Tibial nerve (tissue), 4 donors: ENCODE data around the gene PDHA2. TPM values are rescaled to one million over a fixed set of nuclear protein-coding genes. Genes with fewer than 3 reads are reported as not detected.

Experiments used
- DNase-seq, 2 donors: peaks; one replicate each; pipeline ENCODE4 v3.0.0-alpha.2; 2019; ENCODE audit warnings: low spot score in 2 of 2
- H3K27ac ChIP-seq, 4 donors: fragments of 200-600 bp; sonication (generic) in 3 of 4; one replicate each; pipeline ENCODE4 v1.5.1; 2017 to 2019; ENCODE audit warnings: mild to moderate bottlenecking in 1 of 4
- H3K27me3 ChIP-seq, 2 donors: fragments of 200-600 bp; sonication (generic) in 1 of 2; one replicate each; pipeline versions ENCODE4 v1.5.1 to v1.6.0; 2017 to 2019
- H3K36me3 ChIP-seq, 3 donors: fragments of 200-600 bp; sonication (generic); one replicate each; pipeline ENCODE4 v1.5.1; 2018 to 2019
- H3K4me1 ChIP-seq, 4 donors: fragments of 200-600 bp; sonication (generic) in 3 of 4; one replicate each; pipeline ENCODE4 v1.5.1; 2017 to 2019
- H3K4me3 ChIP-seq, 4 donors: fragments of 200-600 bp; sonication (generic) in 3 of 4; one replicate each; pipeline ENCODE4 v1.5.1; 2017 to 2019; ENCODE audit warnings: mild to moderate bottlenecking in 1 of 4, moderate library complexity in 1 of 4
- H3K9me3 ChIP-seq, 4 donors: fragments of 200-600 bp; sonication (generic) in 3 of 4; one replicate each; pipeline ENCODE4 v1.5.1; 2017 to 2019
- EP300 ChIP-seq, 2 donors: sonication (generic); formaldehyde crosslinking; IDR thresholded peaks; one replicate each; pipeline ENCODE4 v1.6.1; 2017; ENCODE audit warnings: antibody characterized with exemption in 2 of 2, mild to moderate bottlenecking in 1 of 2
- POLR2A ChIP-seq, 2 donors: fragments of 450-650 bp; IDR thresholded peaks; one replicate each; pipeline ENCODE4 v1.6.1; 2017; ENCODE audit warnings: antibody characterized with exemption in 2 of 2, mild to moderate bottlenecking in 2 of 2, moderate library complexity in 2 of 2
- WGBS, 2 donors: methylation state at CpG; one replicate each; pipeline ENCODE4 v1.1.5; 2018; 5-methylcytosine and 5-hydroxymethylcytosine counted together
- total RNA-seq, 4 donors: library from RNA; depleted of rRNA; stranded (reverse); fragments of >200 nt; gene quantifications; one replicate each; pipeline ENCODE4 v1.1.0, GENCODE V29; 2016
- TF ChIP-seq, protein P1 (sequence below), 5 experiments: fragments of 200-600 bp in 3 of 5; fragments of 450-650 bp in 2 of 5; sonication (generic) in 3 of 5; IDR thresholded peaks; one replicate each; pipeline ENCODE4 v1.5.1; 2016 to 2019; ENCODE audit warnings: antibody characterized with exemption in 5 of 5, mild to moderate bottlenecking in 3 of 5, moderate library complexity in 2 of 5

The PDHA2 gene
- total RNA-seq, 4 donors from 2014 or later, result not detected

- Histone ChIP-seq H3K4me1 (no peaks in the 10 kb centered on the region), H3K27me3 (no peaks in the 10 kb centered on the region), H3K36me3 (no peaks in the 10 kb centered on the region), H3K27ac (no peak overlapping the region), H3K4me3 (no peak overlapping the region), H3K9me3 (no peaks in the 10 kb centered on the region)
- no peak for DNase-seq
- TF ChIP-seq, protein P1, sequence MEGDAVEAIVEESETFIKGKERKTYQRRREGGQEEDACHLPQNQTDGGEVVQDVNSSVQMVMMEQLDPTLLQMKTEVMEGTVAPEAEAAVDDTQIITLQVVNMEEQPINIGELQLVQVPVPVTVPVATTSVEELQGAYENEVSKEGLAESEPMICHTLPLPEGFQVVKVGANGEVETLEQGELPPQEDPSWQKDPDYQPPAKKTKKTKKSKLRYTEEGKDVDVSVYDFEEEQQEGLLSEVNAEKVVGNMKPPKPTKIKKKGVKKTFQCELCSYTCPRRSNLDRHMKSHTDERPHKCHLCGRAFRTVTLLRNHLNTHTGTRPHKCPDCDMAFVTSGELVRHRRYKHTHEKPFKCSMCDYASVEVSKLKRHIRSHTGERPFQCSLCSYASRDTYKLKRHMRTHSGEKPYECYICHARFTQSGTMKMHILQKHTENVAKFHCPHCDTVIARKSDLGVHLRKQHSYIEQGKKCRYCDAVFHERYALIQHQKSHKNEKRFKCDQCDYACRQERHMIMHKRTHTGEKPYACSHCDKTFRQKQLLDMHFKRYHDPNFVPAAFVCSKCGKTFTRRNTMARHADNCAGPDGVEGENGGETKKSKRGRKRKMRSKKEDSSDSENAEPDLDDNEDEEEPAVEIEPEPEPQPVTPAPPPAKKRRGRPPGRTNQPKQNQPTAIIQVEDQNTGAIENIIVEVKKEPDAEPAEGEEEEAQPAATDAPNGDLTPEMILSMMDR (IDR thresholded peaks at IDR 0.05), result no peak
- TF ChIP-seq POLR2A (IDR thresholded peaks at IDR 0.05) (no peak), EP300 (IDR thresholded peaks at IDR 0.05) (no peak)
- 60 to 72% methylated on average over 4 of the region's 4 CpGs for WGBS, 2 donors
Observed at GRCh38 chr4:95831166-95831565, 8.7 kb upstream of the PDHA2 start.

GRCh38 chr4:95833711-95834194 lies 6.1 kb upstream of the PDHA2 start:
- Histone ChIP-seq H3K27ac (no peak overlapping the region), H3K4me3 (no peak overlapping the region), H3K27me3 (no peaks in the 10 kb centered on the region), H3K36me3 (no peaks in the 10 kb centered on the region), H3K9me3 (no peaks in the 10 kb centered on the region), H3K4me1 (no peaks in the 10 kb centered on the region)
- TF ChIP-seq POLR2A (IDR thresholded peaks at IDR 0.05) (no peak), EP300 (IDR thresholded peaks at IDR 0.05) (no peak)
- TF ChIP-seq, protein P1 (IDR thresholded peaks at IDR 0.05), result no peak
- DNase-seq, result no peak

GRCh38 chr4:95835672-95836071 lies 4.2 kb upstream of the PDHA2 start:
- Histone ChIP-seq H3K4me1 (no peaks in the 10 kb centered on the region), H3K4me3 (no peak overlapping the region), H3K36me3 (no peaks in the 10 kb centered on the region), H3K27me3 (no peaks in the 10 kb centered on the region), H3K9me3 (no peaks in the 10 kb centered on the region), H3K27ac (no peak overlapping the region)
- no peak for TF ChIP-seq EP300 (IDR thresholded peaks at IDR 0.05)
- TF ChIP-seq, protein P1 (IDR thresholded peaks at IDR 0.05), result no peak
- TF ChIP-seq POLR2A (IDR thresholded peaks at IDR 0.05), result no peak
- no peak for DNase-seq
- 46 to 49% methylated on average over 3 of the region's 3 CpGs for WGBS, 2 donors

DNA sequence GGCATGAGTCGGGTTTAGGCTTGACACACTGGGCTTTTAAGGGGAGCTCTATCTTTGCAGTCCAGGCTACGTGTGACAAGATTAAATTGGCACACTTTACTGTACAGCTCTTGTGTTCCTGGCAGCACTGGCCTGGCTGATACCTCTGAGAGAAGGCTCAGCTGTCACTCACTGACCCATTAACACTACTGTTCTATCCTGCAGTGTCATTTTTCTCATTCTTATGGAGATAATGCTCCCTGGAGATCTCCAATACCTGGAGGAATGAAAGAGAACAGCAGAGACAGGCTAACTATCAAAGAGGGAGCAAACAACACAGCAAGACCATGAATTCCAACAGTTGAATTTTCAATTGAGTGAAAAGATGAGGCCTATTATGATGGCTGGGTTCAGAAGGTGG lies 1.7 kb upstream of the PDHA2 start:
- Histone ChIP-seq H3K4me3 (no peak overlapping the region), H3K36me3 (no peaks in the 10 kb centered on the region), H3K4me1 (no peaks in the 10 kb centered on the region), H3K9me3 (no peaks in the 10 kb centered on the region), H3K27ac (no peak overlapping the region), H3K27me3 (no peaks in the 10 kb centered on the region)
- no peak for DNase-seq
- 72 to 82% methylated on average over 2 of the region's 2 CpGs for WGBS, 2 donors
- TF ChIP-seq, protein P1 (IDR thresholded peaks at IDR 0.05), result no peak
- TF ChIP-seq EP300 (IDR thresholded peaks at IDR 0.05), result no peak
- no peak for TF ChIP-seq POLR2A (IDR thresholded peaks at IDR 0.05)

DNA sequence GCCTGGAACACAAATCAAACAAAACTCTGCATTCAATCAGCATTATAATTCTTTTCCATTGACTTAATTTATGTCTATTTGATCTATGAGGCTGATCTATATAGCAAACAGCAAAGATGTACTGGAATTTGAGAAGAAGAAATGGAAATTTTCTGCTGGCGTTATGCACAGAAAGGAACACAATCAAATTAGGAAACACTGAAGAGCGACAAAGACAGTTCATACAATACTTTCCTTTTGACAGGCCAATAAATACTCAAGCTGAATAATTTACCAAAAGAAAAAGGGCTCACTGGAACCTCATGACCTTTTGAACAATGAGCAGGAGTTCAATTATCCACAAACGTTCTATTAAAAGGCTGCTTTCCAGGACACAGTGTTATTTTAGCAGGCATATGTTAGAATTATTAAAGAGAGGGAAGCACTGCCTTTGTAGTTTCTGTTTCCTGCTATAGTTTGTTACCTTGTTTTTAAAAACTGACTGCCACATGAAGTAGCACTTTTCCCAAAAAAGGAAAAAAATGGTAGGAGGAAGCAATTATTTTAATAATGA lies 8.1 kb downstream of the PDHA2 start:
- Histone ChIP-seq H3K4me3 (no peak overlapping the region), H3K27me3 (no peaks in the 10 kb centered on the region), H3K36me3 (no peaks in the 10 kb centered on the region), H3K27ac (no peak overlapping the region), H3K4me1 (no peaks in the 10 kb centered on the region), H3K9me3 (no peaks in the 10 kb centered on the region)
- 24 to 30% methylated on average over 3 of the region's 3 CpGs for WGBS, 2 donors
- TF ChIP-seq, protein P1 (IDR thresholded peaks at IDR 0.05), result no peak
- no peak for TF ChIP-seq EP300 (IDR thresholded peaks at IDR 0.05)
- TF ChIP-seq POLR2A (IDR thresholded peaks at IDR 0.05), result no peak
- DNase-seq, result no peak
